ENCODE results near the gene ATP2B3. TPM values are rescaled to one million over a fixed set of nuclear protein-coding genes. Genes with fewer than 3 reads are reported as not detected.

Gene ATP2B3
- total RNA-seq, 2 donors from 2014 or later, result not detected

- DNase-seq (no peak), ATAC-seq (no peak)
- intact Hi-C loops (cut with DNase I), result no loop called here
- TF ChIP-seq POLR2A (IDR thresholded peaks at IDR 0.05) (no peak), CTCF (IDR thresholded peaks at IDR 0.05) (no peak)
- peaks cover 4% of the 10 kb centered on the region for H3K4me1 ChIP-seq
- H3K27ac ChIP-seq, result no peak overlapping the region
- 56% methylated on average over 10 of the region's 16 CpGs; no CpG with 5 or more reads in 1 of the 2 donors for WGBS, 2 donors
- H3K9me3 ChIP-seq, result no peaks in the 10 kb centered on the region
- no peaks in the 10 kb centered on the region for H3K36me3 ChIP-seq (replicated peaks in 1 of 2; ENCODE audit: insufficient read depth in 1 of 2, low read depth in 2 of 2)
- no peaks in the 10 kb centered on the region for H3K27me3 ChIP-seq
- no peak overlapping the region for H3K4me3 ChIP-seq
Measured at GRCh38 chrX:153478746-153479145, 38.7 kb upstream of the ATP2B3 start.

- DNase-seq (no peak), ATAC-seq (no peak)
- Histone ChIP-seq H3K36me3 (replicated peaks in 1 of 2; ENCODE audit: insufficient read depth in 1 of 2, low read depth in 2 of 2) (no peaks in the 10 kb centered on the region), H3K4me1 (no peaks in the 10 kb centered on the region), H3K27me3 (no peaks in the 10 kb centered on the region), H3K27ac (no peak overlapping the region), H3K4me3 (no peak overlapping the region), H3K9me3 (no peaks in the 10 kb centered on the region)
- intact Hi-C loops (cut with DNase I), result no loop called here
- WGBS, 2 donors, result 85% methylated on average over 5 of the region's 13 CpGs; no CpG with 5 or more reads in 1 of the 2 donors
- TF ChIP-seq CTCF (IDR thresholded peaks at IDR 0.05) (no peak), POLR2A (IDR thresholded peaks at IDR 0.05) (no peak)
Measured at GRCh38 chrX:153481043-153481442, 36.4 kb upstream of the ATP2B3 start.

DNA sequence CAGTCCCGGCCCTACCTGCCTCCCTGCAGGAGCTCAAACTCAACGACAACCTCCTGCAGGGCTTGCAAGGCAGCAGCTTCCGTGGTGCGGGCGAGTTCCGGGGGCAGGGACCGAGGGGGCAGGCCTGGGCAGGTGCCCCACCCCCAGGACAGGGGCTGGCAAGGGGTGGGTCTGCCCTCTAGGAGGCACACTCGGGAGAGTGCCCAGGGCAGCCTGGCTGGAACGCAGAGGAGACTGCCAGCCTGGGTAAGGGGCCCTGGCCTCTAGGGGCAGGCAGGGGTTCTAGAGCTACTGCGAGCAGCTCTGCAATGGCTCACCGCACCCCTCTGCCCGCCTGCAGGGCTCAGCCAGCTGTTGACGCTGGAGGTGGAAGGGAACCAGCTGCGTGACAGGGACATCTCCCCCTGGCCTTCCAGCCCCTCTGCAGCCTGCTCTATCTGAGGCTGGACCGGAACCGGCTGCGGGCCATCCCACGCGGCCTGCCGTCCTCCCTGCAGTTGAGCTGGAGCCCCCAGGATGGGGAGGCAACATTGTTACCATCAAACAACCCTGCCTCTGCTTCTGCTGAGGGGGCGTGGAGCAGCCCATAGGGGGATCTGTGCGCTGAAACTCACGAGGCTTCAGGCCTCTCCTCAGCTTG is 34.9 kb upstream of the ATP2B3 start:
- DNase-seq (no peak), ATAC-seq (no peak)
- Histone ChIP-seq H3K27ac (no peak overlapping the region), H3K4me3 (no peak overlapping the region), H3K27me3 (no peaks in the 10 kb centered on the region), H3K9me3 (no peaks in the 10 kb centered on the region), H3K36me3 (replicated peaks in 1 of 2; ENCODE audit: insufficient read depth in 1 of 2, low read depth in 2 of 2) (no peaks in the 10 kb centered on the region), H3K4me1 (no peaks in the 10 kb centered on the region)
- WGBS, 2 donors, result 80% methylated on average over 13 of the region's 23 CpGs; no CpG with 5 or more reads in 1 of the 2 donors
- no peak for TF ChIP-seq CTCF (IDR thresholded peaks at IDR 0.05)
- no peak for TF ChIP-seq POLR2A (IDR thresholded peaks at IDR 0.05)
- intact Hi-C loops (cut with DNase I), result no loop called here

GRCh38 chrX:153485396-153486080 is 31.9 kb upstream of the ATP2B3 start:
- Histone ChIP-seq H3K4me1 (peaks cover 7% of the 10 kb centered on the region), H3K27me3 (no peaks in the 10 kb centered on the region), H3K27ac (no peak overlapping the region), H3K36me3 (replicated peaks in 1 of 2; ENCODE audit: insufficient read depth in 1 of 2, low read depth in 2 of 2) (no peaks in the 10 kb centered on the region), H3K9me3 (no peaks in the 10 kb centered on the region), H3K4me3 (no peak overlapping the region)
- DNase-seq (no peak), ATAC-seq (no peak)
- no peak for TF ChIP-seq POLR2A (IDR thresholded peaks at IDR 0.05)
- no peak for TF ChIP-seq CTCF (IDR thresholded peaks at IDR 0.05)
- 86% methylated on average over 21 of the region's 30 CpGs; no CpG with 5 or more reads in 1 of the 2 donors for WGBS, 2 donors
- intact Hi-C loops (cut with DNase I), result no loop called here
